ENCODE measurements around the gene LRMDA.

GRCh38 chr10:76072384-76072783, 641.0 kb downstream of the LRMDA start:
- no peak for TF ChIP-seq CTCF (IDR thresholded peaks at IDR 0.05)
- TF ChIP-seq EP300 (IDR thresholded peaks at IDR 0.05), result no peak
- TF ChIP-seq POLR2A (IDR thresholded peaks at IDR 0.05), result no peak
